Prostate gland (tissue), 2 donors: ENCODE measurements around the gene OSBPL2.

Experiments used
- POLR2A ChIP-seq: fragments of 450-650 bp; IDR thresholded peaks from one replicate; pipeline ENCODE4 v1.6.1; 2016; ENCODE audit warnings: antibody characterized with exemption, mild to moderate bottlenecking
- POLR2AphosphoS5 ChIP-seq: sonication (generic); formaldehyde crosslinking; IDR thresholded peaks from one replicate; pipeline ENCODE4 v1.6.1; 2017; ENCODE audit warnings: antibody characterized with exemption
- TF ChIP-seq, protein P1 (sequence below), 4 experiments: fragments of 200-600 bp in 2 of 4; fragments of 450-650 bp in 2 of 4; sonication (generic) in 2 of 4; IDR thresholded peaks; 1 replicate in 3 of 4; 2 replicates in 1 of 4; pipeline ENCODE4 v1.5.1; 2016 to 2019; ENCODE audit warnings: antibody characterized with exemption in 4 of 4, mild to moderate bottlenecking in 2 of 4, moderate library complexity in 2 of 4

GRCh38 chr20:62288535-62289105 lies 50.3 kb downstream of the OSBPL2 start:
- TF ChIP-seq, protein P1, sequence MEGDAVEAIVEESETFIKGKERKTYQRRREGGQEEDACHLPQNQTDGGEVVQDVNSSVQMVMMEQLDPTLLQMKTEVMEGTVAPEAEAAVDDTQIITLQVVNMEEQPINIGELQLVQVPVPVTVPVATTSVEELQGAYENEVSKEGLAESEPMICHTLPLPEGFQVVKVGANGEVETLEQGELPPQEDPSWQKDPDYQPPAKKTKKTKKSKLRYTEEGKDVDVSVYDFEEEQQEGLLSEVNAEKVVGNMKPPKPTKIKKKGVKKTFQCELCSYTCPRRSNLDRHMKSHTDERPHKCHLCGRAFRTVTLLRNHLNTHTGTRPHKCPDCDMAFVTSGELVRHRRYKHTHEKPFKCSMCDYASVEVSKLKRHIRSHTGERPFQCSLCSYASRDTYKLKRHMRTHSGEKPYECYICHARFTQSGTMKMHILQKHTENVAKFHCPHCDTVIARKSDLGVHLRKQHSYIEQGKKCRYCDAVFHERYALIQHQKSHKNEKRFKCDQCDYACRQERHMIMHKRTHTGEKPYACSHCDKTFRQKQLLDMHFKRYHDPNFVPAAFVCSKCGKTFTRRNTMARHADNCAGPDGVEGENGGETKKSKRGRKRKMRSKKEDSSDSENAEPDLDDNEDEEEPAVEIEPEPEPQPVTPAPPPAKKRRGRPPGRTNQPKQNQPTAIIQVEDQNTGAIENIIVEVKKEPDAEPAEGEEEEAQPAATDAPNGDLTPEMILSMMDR (IDR thresholded peaks at IDR 0.05) = no peak
- TF ChIP-seq POLR2AphosphoS5 (no peak), POLR2A (no peak)
